Measurements from ENCODE around the gene ANKRD22. TPM values are rescaled to one million over a fixed set of nuclear protein-coding genes. Genes with fewer than 3 reads are reported as not detected.

The ANKRD22 gene
- total RNA-seq, 2 experiments from 2014 or later: not detected

DNA sequence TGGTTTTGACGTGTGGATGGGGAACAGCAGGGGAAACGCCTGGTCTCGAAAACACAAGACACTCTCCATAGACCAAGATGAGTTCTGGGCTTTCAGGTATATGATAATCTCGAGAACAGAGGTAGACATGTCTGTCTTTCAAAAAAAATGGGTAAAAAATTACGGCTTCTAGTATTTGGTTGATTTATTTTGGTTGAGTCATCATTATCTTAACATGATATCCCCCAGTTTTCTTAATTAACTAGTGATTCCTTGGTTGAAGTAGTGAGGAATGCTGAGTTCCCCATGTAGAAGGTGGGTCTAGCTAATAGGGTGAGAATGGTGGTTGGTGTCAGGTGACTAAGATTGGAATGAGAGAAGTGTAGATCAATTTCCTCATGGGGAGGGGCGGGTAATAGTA, 38.4 kb downstream of the ANKRD22 start:
- ChIA-PET POLR2A (interaction anchor here (0.8 kb wide), 1 partner anchor 8 kb away, joined by 3 read pairs; no protein-coding TSS in a partner anchor), CTCF (no interaction called here)
- no peak overlapping the region for H3K4me3 ChIP-seq (ENCODE audit: low read length)
- intact Hi-C loops (cut with DNase I, micrococcal nuclease): loop anchor here (5.0 to 10.0 kb wide), 3 partner anchors 126 to 958 kb away; partner anchors contain the start of genes KLLN (in 1 of the 2) and PTEN (in 1 of the 2)
- DNase-seq (no peak), ATAC-seq (ENCODE audit: poor library complexity) (no peak)
- H3K4me1 ChIP-seq (ENCODE audit: insufficient read depth, low read length): peaks cover 3% of the 10 kb centered on the region
- Mint-ChIP-seq H3K27me3 (no peaks in the 10 kb centered on the region), H3K36me3 (ENCODE audit: low read depth) (no peaks in the 10 kb centered on the region), H3K27ac (no peak overlapping the region), H3K4me3 (no peak overlapping the region), H3K4me1 (ENCODE audit: low read depth) (peaks cover 30% of the 10 kb centered on the region), H3K9me3 (no peaks in the 10 kb centered on the region)
- no peak overlapping the region for H3K27ac ChIP-seq (ENCODE audit: low read depth in 1 of 2, low read length in 2 of 2)
- TF ChIP-seq, protein P1, sequence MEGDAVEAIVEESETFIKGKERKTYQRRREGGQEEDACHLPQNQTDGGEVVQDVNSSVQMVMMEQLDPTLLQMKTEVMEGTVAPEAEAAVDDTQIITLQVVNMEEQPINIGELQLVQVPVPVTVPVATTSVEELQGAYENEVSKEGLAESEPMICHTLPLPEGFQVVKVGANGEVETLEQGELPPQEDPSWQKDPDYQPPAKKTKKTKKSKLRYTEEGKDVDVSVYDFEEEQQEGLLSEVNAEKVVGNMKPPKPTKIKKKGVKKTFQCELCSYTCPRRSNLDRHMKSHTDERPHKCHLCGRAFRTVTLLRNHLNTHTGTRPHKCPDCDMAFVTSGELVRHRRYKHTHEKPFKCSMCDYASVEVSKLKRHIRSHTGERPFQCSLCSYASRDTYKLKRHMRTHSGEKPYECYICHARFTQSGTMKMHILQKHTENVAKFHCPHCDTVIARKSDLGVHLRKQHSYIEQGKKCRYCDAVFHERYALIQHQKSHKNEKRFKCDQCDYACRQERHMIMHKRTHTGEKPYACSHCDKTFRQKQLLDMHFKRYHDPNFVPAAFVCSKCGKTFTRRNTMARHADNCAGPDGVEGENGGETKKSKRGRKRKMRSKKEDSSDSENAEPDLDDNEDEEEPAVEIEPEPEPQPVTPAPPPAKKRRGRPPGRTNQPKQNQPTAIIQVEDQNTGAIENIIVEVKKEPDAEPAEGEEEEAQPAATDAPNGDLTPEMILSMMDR (IDR thresholded peaks at IDR 0.05): no peak
- H3K36me3 ChIP-seq (ENCODE audit: insufficient read depth, low read length): no peaks in the 10 kb centered on the region
- H3K27me3 ChIP-seq (ENCODE audit: control insufficient read depth in 1 of 2, insufficient read depth in 2 of 2, low read length in 2 of 2): no peaks in the 10 kb centered on the region
- H3K9me3 ChIP-seq (ENCODE audit: control insufficient read depth in 1 of 2, insufficient read depth in 1 of 2, low read length in 2 of 2): no peaks in the 10 kb centered on the region

DNA sequence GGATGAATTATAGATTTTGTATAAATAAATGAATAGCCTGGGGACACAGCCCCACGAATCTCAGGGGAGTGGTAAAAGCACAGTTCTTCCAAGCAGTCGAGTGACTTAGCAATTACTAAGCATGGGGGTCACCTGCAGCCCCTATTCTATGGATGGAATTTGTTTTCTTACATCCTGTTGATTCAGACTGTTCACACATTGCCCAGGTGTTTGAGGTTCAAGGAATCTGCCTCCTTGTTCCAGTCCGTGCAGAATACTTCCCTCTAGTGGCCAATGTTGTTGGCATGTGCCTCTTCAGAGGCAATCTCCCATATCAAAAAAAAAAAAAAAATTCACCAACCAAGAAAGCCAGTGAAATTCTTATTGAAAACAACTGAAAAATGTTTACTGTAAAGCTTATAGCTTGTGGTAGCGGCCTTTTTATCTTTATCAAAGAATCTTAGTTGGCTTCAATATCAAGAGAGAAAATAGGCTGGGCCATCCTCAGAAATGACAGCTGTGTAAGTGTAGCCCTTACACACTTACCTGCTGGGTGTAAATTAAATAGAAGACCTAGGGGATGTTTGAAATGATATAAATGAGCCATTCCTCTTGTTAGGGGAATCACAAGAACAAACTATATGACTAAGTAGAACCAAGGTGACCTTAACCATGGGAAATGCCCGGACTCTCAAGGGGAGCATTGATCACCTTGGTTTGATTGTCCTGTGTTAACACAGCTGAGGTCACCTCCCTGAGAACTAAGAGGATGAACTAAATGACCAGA, 41.3 kb downstream of the ANKRD22 start:
- POLR2A ChIA-PET: interaction anchor here (0.6 to 1.3 kb wide), 6 partner anchors 11 to 1306 kb away, joined by 3 to 5 read pairs (median 4); partner anchors contain the start of genes MINPP1 and STAMBPL1
- TF ChIP-seq, protein P1 (IDR thresholded peaks at IDR 0.05): peak; percentile 86
- Histone ChIP-seq H3K36me3 (ENCODE audit: insufficient read depth, low read length) (no peaks in the 10 kb centered on the region), H3K27ac (ENCODE audit: low read depth in 1 of 2, low read length in 2 of 2) (no peak overlapping the region), H3K4me3 (ENCODE audit: low read length) (no peak overlapping the region), H3K4me1 (ENCODE audit: insufficient read depth, low read length) (peaks cover 3% of the 10 kb centered on the region), H3K9me3 (ENCODE audit: control insufficient read depth in 1 of 2, insufficient read depth in 1 of 2, low read length in 2 of 2) (no peaks in the 10 kb centered on the region), H3K27me3 (ENCODE audit: control insufficient read depth in 1 of 2, insufficient read depth in 2 of 2, low read length in 2 of 2) (no peaks in the 10 kb centered on the region)
- Mint-ChIP-seq H3K27me3 (no peaks in the 10 kb centered on the region), H3K4me1 (ENCODE audit: low read depth) (peaks cover 15% of the 10 kb centered on the region), H3K36me3 (ENCODE audit: low read depth) (no peaks in the 10 kb centered on the region), H3K4me3 (no peak overlapping the region), H3K9me3 (no peaks in the 10 kb centered on the region), H3K27ac (no peak overlapping the region)
- intact Hi-C loops (cut with DNase I, micrococcal nuclease): loop anchor here (5.0 to 10.0 kb wide), 3 partner anchors 123 to 956 kb away; partner anchors contain the start of genes KLLN (in 1 of the 2) and PTEN (in 1 of the 2)
- peak; percentile 82 for ATAC-seq (ENCODE audit: poor library complexity)
- DNase-seq: peak in 9 of 14 experiments; percentile 9 to 76 (median 21)
- CTCF ChIA-PET: interaction anchor here (0.7 to 1.5 kb wide), 5 partner anchors 11 to 134 kb away, joined by 3 to 4 read pairs (median 3); partner anchors contain the start of gene LIPN

DNA sequence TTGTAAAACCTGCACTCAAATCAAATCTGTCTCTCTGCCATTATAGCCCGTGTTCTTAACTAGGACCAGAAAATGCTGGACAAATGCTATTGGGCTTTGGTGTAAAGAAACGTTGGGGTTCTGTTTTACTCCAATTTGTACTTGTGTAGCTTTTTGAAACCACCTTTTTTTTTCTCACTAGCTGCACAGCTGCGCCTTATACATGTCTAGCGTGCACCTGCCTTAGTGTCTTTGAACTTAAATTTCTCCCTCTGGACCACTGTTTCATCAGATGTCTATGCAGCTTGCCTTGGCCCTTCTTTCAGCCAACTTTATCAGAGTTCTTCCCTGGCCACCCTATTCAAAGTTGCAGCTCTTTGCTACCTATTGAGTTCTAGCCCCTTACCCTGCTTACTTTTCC, 42.0 kb downstream of the ANKRD22 start:
- Mint-ChIP-seq H3K27me3 (no peaks in the 10 kb centered on the region), H3K27ac (no peak overlapping the region), H3K4me1 (ENCODE audit: low read depth) (peaks cover 10% of the 10 kb centered on the region), H3K36me3 (ENCODE audit: low read depth) (no peaks in the 10 kb centered on the region), H3K9me3 (no peaks in the 10 kb centered on the region), H3K4me3 (no peak overlapping the region)
- Histone ChIP-seq H3K4me1 (ENCODE audit: insufficient read depth, low read length) (peaks cover 3% of the 10 kb centered on the region), H3K9me3 (ENCODE audit: control insufficient read depth in 1 of 2, insufficient read depth in 1 of 2, low read length in 2 of 2) (no peaks in the 10 kb centered on the region), H3K36me3 (ENCODE audit: insufficient read depth, low read length) (no peaks in the 10 kb centered on the region), H3K27ac (ENCODE audit: low read depth in 1 of 2, low read length in 2 of 2) (no peak overlapping the region), H3K4me3 (ENCODE audit: low read length) (no peak overlapping the region), H3K27me3 (ENCODE audit: control insufficient read depth in 1 of 2, insufficient read depth in 2 of 2, low read length in 2 of 2) (no peaks in the 10 kb centered on the region)
- no peak for DNase-seq
- intact Hi-C loops (cut with DNase I, micrococcal nuclease): loop anchor here (5.0 to 10.0 kb wide), 4 partner anchors 122 to 955 kb away; partner anchors contain the start of genes KLLN (in 1 of the 2) and PTEN (in 1 of the 2)
- no peak for ATAC-seq (ENCODE audit: poor library complexity)
- TF ChIP-seq, protein P1 (IDR thresholded peaks at IDR 0.05): no peak
- POLR2A ChIA-PET: interaction anchor here (1.3 kb wide), 1 partner anchor 70 kb away, joined by 5 read pairs; the partner anchor contains the start of gene STAMBPL1
- CTCF ChIA-PET: interaction anchor here (0.7 to 1.5 kb wide), 2 partner anchors 10 to 122 kb away, joined by 3 to 4 read pairs; no protein-coding TSS in a partner anchor

Data from CD4-positive, alpha-beta T cell (primary cell).